Activated naive CD4-positive, alpha-beta T cell treated with anti-CD3 and anti-CD28 coated beads, Interleukin-2, amount 10 ng/mL, durations not matched to agents 7 days and 5 days (primary cell): ENCODE results near the gene UXS1.
"Not testable (repeated sequence)": the region's sequence is repeated elsewhere in the genome, so short reads cannot be mapped to it uniquely, and the experiment has no call there.

Experiments used
- CTCF ChIA-PET: fragments of 350-600 bp; sonication (Branson Sonifier 250); formaldehyde crosslinking; loops from one replicate; lab custom pipeline; 2021; ENCODE audit warnings: antibody characterized with exemption; lab: Charles Lee
- DNase-seq: peaks from one replicate; pipeline ENCODE4 v3.0.0-alpha.2; 2020
- H3K27ac Mint-ChIP-seq: one replicate; pipeline ENCODE4 v1.8.0; 2021; ENCODE audit warnings: mild to moderate bottlenecking, moderate library complexity, mixed read lengths
- H3K27me3 Mint-ChIP-seq: one replicate; pipeline ENCODE4 v1.8.0; 2021; ENCODE audit warnings: mild to moderate bottlenecking, mixed read lengths
- H3K36me3 Mint-ChIP-seq: one replicate; pipeline ENCODE4 v1.8.0; 2021; ENCODE audit warnings: mixed read lengths
- H3K4me1 Mint-ChIP-seq: one replicate; pipeline ENCODE4 v1.8.0; 2021; ENCODE audit warnings: mixed read lengths
- H3K4me3 Mint-ChIP-seq: one replicate; pipeline ENCODE4 v1.8.0; 2021; ENCODE audit warnings: mild to moderate bottlenecking, moderate library complexity, mixed read lengths
- H3K9me3 Mint-ChIP-seq: one replicate; pipeline ENCODE4 v1.8.0; 2021; ENCODE audit warnings: mixed read lengths

Gene UXS1

GRCh38 chr2:106193977-106194778, at the start of gene UXS1:
Gene UXS1 (minus strand): TSS chr2:106194301. CDS start chr2:106194241, 60 bp downstream.
- peak; percentile 98 for DNase-seq
- H3K36me3 Mint-ChIP-seq, result peaks cover 22% of the 10 kb centered on the region
- H3K27ac Mint-ChIP-seq, result peak within 1 kb of the TSS; percentile 88
- CTCF ChIA-PET, result interaction anchor here (1.3 kb wide), 2 partner anchors 73 to 90 kb away, joined by 3 to 4 read pairs; no protein-coding TSS in a partner anchor
- peaks cover 42% of the 10 kb centered on the region for H3K4me1 Mint-ChIP-seq
- peaks cover 11% of the 10 kb centered on the region for H3K27me3 Mint-ChIP-seq
- peak within 1 kb of the TSS; percentile 84 for H3K4me3 Mint-ChIP-seq
- no peaks in the 10 kb centered on the region for H3K9me3 Mint-ChIP-seq

DNA sequence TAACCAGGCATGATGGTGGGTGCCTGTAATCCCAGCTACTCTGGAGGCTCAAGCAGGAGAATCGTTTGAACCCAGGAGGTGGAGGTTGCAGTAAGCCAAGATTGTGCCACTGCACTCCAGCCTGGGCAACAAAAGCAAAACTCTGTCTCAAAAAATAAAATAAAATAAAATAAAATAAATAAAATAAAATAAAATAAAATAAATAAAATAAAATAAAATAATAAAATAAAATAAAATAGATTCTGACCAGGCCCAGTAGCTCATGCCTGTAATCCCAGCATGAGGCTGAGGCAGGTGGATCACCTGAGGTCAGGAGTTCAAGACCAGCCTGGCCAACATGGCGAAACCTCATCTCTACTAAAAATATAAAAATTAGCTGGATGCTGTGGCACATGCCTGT, 45.4 kb upstream of the UXS1 start:
- DNase-seq, H3K36me3 Mint-ChIP-seq, CTCF ChIA-PET, H3K4me3 Mint-ChIP-seq, H3K27ac Mint-ChIP-seq, H3K27me3 Mint-ChIP-seq, H3K4me1 Mint-ChIP-seq: not testable (repeated sequence)
- peaks cover 24% of the 10 kb centered on the region for H3K9me3 Mint-ChIP-seq

GRCh38 chr2:106235392-106235791, 41.3 kb upstream of the UXS1 start:
- CTCF ChIA-PET, result not testable (repeated sequence)

DNA sequence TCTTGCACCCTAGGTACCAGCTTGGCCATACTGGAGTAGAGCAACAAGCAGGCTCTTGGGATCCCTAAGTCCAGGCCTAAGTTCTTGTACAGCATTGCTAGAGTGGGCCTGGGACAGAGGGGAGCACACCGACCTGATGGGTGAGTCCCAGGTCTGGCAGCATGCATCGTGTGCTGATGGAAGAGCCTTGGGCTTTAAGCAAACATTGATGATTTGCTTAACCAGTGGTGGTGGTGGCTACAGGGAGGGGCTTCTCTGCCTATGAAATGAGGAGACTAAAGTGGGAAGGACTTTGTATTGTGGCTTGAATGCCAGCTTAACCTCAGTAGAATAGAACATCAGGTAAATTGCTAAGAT, 39.2 kb upstream of the UXS1 start:
- H3K4me3 Mint-ChIP-seq, result no peak overlapping the region
- H3K36me3 Mint-ChIP-seq, result peaks cover 8% of the 10 kb centered on the region
- peaks cover 29% of the 10 kb centered on the region for H3K9me3 Mint-ChIP-seq
- CTCF ChIA-PET, result no interaction called here
- no peak overlapping the region for H3K27ac Mint-ChIP-seq
- peaks cover 10% of the 10 kb centered on the region for H3K27me3 Mint-ChIP-seq
- no peaks in the 10 kb centered on the region for H3K4me1 Mint-ChIP-seq
- DNase-seq, result no peak

More at GRCh38 chr2:106235392-106235791, 41.3 kb upstream of the UXS1 start:
- H3K4me1 Mint-ChIP-seq, H3K4me3 Mint-ChIP-seq, DNase-seq, H3K36me3 Mint-ChIP-seq, H3K27ac Mint-ChIP-seq: not testable (repeated sequence)
- peaks cover 29% of the 10 kb centered on the region for H3K9me3 Mint-ChIP-seq
- H3K27me3 Mint-ChIP-seq, result peaks cover 10% of the 10 kb centered on the region

- peaks cover 29% of the 10 kb centered on the region for H3K9me3 Mint-ChIP-seq
- CTCF ChIA-PET, result no interaction called here
- H3K27ac Mint-ChIP-seq, result no peak overlapping the region
- no peak for DNase-seq
- H3K27me3 Mint-ChIP-seq, result peaks cover 10% of the 10 kb centered on the region
- no peaks in the 10 kb centered on the region for H3K4me1 Mint-ChIP-seq
- H3K4me3 Mint-ChIP-seq, result no peak overlapping the region
- H3K36me3 Mint-ChIP-seq, result peaks cover 8% of the 10 kb centered on the region
Measured at GRCh38 chr2:106232638-106233349, 38.7 kb upstream of the UXS1 start.

DNA sequence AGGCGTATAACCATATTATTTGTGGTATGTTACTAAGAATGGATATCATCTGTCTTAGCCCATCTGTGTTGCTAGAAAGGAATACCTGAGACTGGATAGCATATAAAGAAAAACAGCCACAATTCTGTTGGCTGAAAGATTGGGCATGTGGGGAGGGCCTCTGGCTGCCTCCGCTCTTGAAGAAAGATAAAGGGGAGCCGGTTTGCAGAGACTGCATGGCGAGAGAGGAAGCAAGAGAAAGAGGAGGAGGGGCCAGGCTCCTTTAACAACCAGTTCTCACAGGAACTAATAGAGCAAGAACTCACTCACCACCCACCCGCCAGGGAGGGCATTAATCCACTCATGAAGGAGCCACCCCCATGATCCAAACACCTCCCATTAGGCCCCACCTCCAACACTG, 29.2 kb upstream of the UXS1 start:
- CTCF ChIA-PET, result no interaction called here
- Mint-ChIP-seq H3K4me3 (no peak overlapping the region), H3K4me1 (no peaks in the 10 kb centered on the region), H3K9me3 (no peaks in the 10 kb centered on the region), H3K27ac (no peak overlapping the region), H3K27me3 (no peaks in the 10 kb centered on the region), H3K36me3 (no peaks in the 10 kb centered on the region)
- DNase-seq, result no peak

DNA sequence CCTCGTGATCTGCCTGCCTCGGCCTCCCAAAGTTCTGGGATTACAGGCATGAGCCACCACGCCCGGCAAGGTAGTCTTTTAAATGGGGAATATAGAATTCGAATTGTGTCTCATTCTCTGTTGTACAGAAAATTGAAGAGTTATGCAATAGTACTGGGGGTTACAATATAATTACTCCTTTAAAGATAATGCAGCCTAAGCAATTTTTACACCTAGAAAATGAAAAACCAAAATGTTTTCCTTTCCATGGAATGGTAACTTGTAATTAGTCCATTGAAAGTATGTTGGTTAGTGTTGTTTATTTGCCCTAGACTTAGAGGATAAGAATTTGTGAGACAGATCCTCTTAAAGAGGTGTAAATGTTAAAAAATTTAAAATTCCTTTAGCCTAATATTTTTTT, 28.0 kb upstream of the UXS1 start:
- DNase-seq, H3K27me3 Mint-ChIP-seq, H3K4me1 Mint-ChIP-seq, H3K27ac Mint-ChIP-seq, H3K36me3 Mint-ChIP-seq, CTCF ChIA-PET, H3K4me3 Mint-ChIP-seq, H3K9me3 Mint-ChIP-seq: not testable (repeated sequence)

DNA sequence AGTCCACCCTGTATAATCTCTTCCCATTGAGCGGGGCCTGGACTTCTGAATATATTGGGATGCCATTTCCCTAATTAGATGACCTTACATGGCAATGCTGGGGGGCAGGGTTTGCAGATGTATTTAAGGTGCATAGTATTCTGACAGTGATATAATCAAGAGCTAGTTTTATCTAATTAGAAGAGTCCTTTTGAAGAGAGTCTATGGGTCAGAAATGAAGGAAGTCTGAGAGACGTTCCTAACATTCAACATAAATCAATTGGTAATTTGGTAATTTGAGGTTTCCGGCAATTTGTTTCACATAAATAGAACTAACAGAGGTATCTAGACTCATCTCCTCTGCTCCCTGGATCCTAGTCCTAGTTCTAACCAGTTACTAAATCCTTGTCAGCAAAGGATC, 25.7 kb upstream of the UXS1 start:
- Mint-ChIP-seq H3K9me3 (no peaks in the 10 kb centered on the region), H3K27ac (no peak overlapping the region)
- CTCF ChIA-PET, result no interaction called here

GRCh38 chr2:106219157-106219556, 25.1 kb upstream of the UXS1 start:
- H3K9me3 Mint-ChIP-seq, CTCF ChIA-PET, H3K4me3 Mint-ChIP-seq, H3K4me1 Mint-ChIP-seq, H3K36me3 Mint-ChIP-seq, H3K27me3 Mint-ChIP-seq, DNase-seq, H3K27ac Mint-ChIP-seq: not testable (repeated sequence)

More for the DNA sequence above, 25.7 kb upstream of the UXS1 start:
- no peak overlapping the region for H3K4me3 Mint-ChIP-seq
- peaks cover 8% of the 10 kb centered on the region for H3K4me1 Mint-ChIP-seq
- H3K36me3 Mint-ChIP-seq, result no peaks in the 10 kb centered on the region
- DNase-seq, result no peak
- peaks cover 9% of the 10 kb centered on the region for H3K27me3 Mint-ChIP-seq

GRCh38 chr2:106208874-106209273, 14.8 kb upstream of the UXS1 start:
- Mint-ChIP-seq H3K9me3 (peaks cover 11% of the 10 kb centered on the region), H3K27me3 (peaks cover 10% of the 10 kb centered on the region), H3K36me3 (no peaks in the 10 kb centered on the region), H3K27ac (no peak overlapping the region), H3K4me3 (no peak overlapping the region), H3K4me1 (peaks cover 7% of the 10 kb centered on the region)
- CTCF ChIA-PET, result no interaction called here
- no peak for DNase-seq

DNA sequence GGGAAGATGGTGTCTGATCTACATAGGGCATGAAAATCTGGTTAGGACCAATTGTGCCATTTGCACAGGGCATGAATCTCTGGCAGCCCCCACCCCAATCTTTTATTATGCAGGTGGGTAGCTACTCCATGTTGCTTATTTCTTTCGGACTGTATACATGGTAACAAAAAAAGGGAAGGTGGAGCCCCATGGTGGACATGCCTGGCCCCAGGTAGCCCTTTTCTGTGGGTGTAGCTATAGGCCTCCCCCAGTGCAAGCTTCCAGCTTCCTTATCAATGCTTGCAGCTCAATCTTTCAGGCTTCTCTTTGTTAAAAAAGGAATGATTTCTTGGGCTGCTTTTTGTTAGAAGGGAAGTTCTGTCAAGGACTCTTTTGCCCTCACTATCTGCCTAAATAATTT, 14.3 kb upstream of the UXS1 start:
- Mint-ChIP-seq H3K4me3 (no peak overlapping the region), H3K27me3 (peaks cover 13% of the 10 kb centered on the region), H3K36me3 (no peaks in the 10 kb centered on the region), H3K9me3 (peaks cover 11% of the 10 kb centered on the region), H3K27ac (no peak overlapping the region), H3K4me1 (peaks cover 7% of the 10 kb centered on the region)
- CTCF ChIA-PET, result no interaction called here
- no peak for DNase-seq

GRCh38 chr2:106207246-106207645, 13.1 kb upstream of the UXS1 start:
- peaks cover 14% of the 10 kb centered on the region for H3K27me3 Mint-ChIP-seq
- H3K4me1 Mint-ChIP-seq, result peaks cover 7% of the 10 kb centered on the region
- H3K9me3 Mint-ChIP-seq, result peaks cover 11% of the 10 kb centered on the region
- no peak for DNase-seq
- no peak overlapping the region for H3K4me3 Mint-ChIP-seq
- H3K36me3 Mint-ChIP-seq, result no peaks in the 10 kb centered on the region
- CTCF ChIA-PET, result no interaction called here
- H3K27ac Mint-ChIP-seq, result no peak overlapping the region

DNA sequence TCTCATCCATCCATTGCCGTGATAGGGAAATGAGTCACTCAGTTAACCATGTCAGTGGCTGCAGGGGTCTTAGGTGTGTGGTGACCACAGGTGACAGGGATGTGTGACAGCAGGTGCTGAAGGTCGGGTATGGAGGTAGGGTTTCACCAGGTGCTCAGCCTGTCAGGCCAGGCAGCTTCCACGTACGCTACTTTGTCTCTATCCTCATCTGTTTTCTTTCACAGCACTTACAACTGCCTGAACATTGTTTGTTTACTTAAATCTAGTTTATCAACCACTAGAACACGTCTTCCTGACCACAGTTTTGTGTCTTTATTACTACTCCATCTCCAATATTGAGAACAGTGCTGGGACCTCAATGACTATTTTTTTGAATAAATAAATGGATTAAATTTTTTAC, 11.4 kb upstream of the UXS1 start:
- H3K9me3 Mint-ChIP-seq, result peaks cover 11% of the 10 kb centered on the region
- no peaks in the 10 kb centered on the region for H3K36me3 Mint-ChIP-seq
- no peak for DNase-seq
- CTCF ChIA-PET, result no interaction called here
- H3K27me3 Mint-ChIP-seq, result peaks cover 20% of the 10 kb centered on the region
- no peak overlapping the region for H3K4me3 Mint-ChIP-seq
- no peak overlapping the region for H3K27ac Mint-ChIP-seq
- H3K4me1 Mint-ChIP-seq, result peaks cover 7% of the 10 kb centered on the region

GRCh38 chr2:106204551-106204950, 10.4 kb upstream of the UXS1 start:
- not testable (repeated sequence) for DNase-seq, H3K36me3 Mint-ChIP-seq, H3K27ac Mint-ChIP-seq, H3K4me1 Mint-ChIP-seq, H3K4me3 Mint-ChIP-seq
- peaks cover 11% of the 10 kb centered on the region for H3K9me3 Mint-ChIP-seq
- peaks cover 20% of the 10 kb centered on the region for H3K27me3 Mint-ChIP-seq
- CTCF ChIA-PET, result interaction anchor here (0.7 kb wide), 1 partner anchor 332 kb away, joined by 3 read pairs; no protein-coding TSS in a partner anchor

DNA sequence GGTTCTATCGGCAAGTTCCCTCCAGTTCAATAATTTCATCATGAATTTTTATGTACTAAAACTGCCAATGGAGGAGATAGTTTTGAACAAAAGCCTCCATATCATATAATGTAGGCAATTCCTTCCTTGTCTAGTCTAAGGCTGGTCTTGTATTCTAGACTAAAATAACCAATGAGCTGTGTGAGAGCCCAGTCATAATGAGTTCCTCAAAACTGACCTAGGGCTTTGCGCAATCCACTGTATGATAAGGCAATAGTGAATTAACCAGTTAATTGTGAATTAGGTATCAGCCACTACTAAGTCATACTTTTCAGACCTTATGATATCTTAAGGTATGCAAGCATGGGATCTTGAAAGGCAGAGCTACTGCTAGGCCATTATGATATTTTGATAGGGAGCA, 7.6 kb upstream of the UXS1 start:
- Mint-ChIP-seq H3K4me3 (no peak overlapping the region), H3K4me1 (peaks cover 7% of the 10 kb centered on the region)

More for the DNA sequence above, 7.6 kb upstream of the UXS1 start:
- H3K36me3 Mint-ChIP-seq, result no peaks in the 10 kb centered on the region
- H3K27ac Mint-ChIP-seq, result no peak overlapping the region
- no peak for DNase-seq
- H3K9me3 Mint-ChIP-seq, result peaks cover 2% of the 10 kb centered on the region
- H3K27me3 Mint-ChIP-seq, result peaks cover 20% of the 10 kb centered on the region
- CTCF ChIA-PET, result no interaction called here
